ENCODE data around the gene GNRHR.

GRCh38 chr4:67712650-67713528 lies 41.3 kb downstream of the GNRHR start:
- TF ChIP-seq MAX (IDR thresholded peaks at IDR 0.05) (no peak), CTCF (IDR thresholded peaks at IDR 0.05; ENCODE audit: low read depth, low read length, missing input control) (no peak), YY1 (IDR thresholded peaks at IDR 0.05) (no peak), RAD21 (IDR thresholded peaks at IDR 0.05) (no peak), JUND (IDR thresholded peaks at IDR 0.05) (no peak), ATF3 (IDR thresholded peaks at IDR 0.05) (no peak), REST (IDR thresholded peaks at IDR 0.05) (no peak), FOXA2 (IDR thresholded peaks at IDR 0.05) (no peak)

Data from liver (tissue), 3 donors.